ENCODE measurements around the gene JAZF1. TPM values are rescaled to one million over a fixed set of nuclear protein-coding genes. Genes with fewer than 3 reads are reported as not detected.

Gene JAZF1
- total and polyA plus RNA-seq, 10 of the 15 experiments (the other 5 are each of a cell fraction or from before 2014, with no cell fraction given) = 0.04 to 0.82 (median 0.15) TPM; not detected in 3

DNA sequence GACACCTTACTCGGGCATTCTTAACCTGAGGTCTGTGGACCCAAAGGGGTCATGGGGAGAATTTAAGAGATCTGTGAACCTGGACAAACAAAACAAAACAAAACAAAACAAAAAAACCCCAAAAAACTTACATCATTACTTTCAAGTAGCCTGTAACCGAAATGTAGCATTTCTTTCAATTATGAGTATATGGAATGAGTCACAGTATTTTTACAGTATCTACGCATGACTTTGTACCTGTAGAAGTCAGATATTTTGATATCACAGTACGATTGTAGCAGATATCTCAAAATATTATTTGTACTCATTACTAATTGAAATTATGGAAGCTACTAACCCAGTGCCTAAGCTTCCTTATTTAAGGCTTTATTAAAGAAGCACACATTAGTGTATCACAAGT, 210.2 kb downstream of the JAZF1 start (continued):
- no peak for TF ChIP-seq NR2F1 (conservative IDR thresholded peaks at IDR 0.05)
- no peak for TF ChIP-seq ATF7 (IDR thresholded peaks at IDR 0.05; ENCODE audit: low read depth)
- no peak for TF ChIP-seq BHLHE40 (IDR thresholded peaks at IDR 0.05; ENCODE audit: borderline replicate concordance in 1 of 2, low read depth in 2 of 2, low read length in 1 of 2)

GRCh38 chr7:27969346-27969745, 211.2 kb downstream of the JAZF1 start:
- H3K27me3 ChIP-seq (replicated peaks in 1 of 2; ENCODE audit: control insufficient read depth in 2 of 2, insufficient read depth in 2 of 2, low read length in 1 of 2) = no peaks in the 10 kb centered on the region
- H3K9ac ChIP-seq (ENCODE audit: control insufficient read depth, insufficient read depth, low read length) = no peak overlapping the region
- H3K27ac ChIP-seq (ENCODE audit: control insufficient read depth, insufficient read depth) = no peak overlapping the region
- H3K9me3 ChIP-seq (replicated peaks; ENCODE audit: control insufficient read depth, insufficient read depth, low read length) = no peaks in the 10 kb centered on the region
- no peak for TF ChIP-seq BHLHE40 (IDR thresholded peaks at IDR 0.05; ENCODE audit: borderline replicate concordance in 1 of 2, low read depth in 2 of 2, low read length in 1 of 2)
- RAD21 ChIA-PET (ENCODE audit: unreplicated experiment) = no interaction called here
- 48% methylated on average over 6 of the region's 6 CpGs for WGBS (ENCODE audit: insufficient coverage, insufficient replicate concordance, low lambda C conversion rate, missing lambda C conversion rate)
- H3K36me3 ChIP-seq (ENCODE audit: control insufficient read depth in 2 of 2, insufficient read depth in 2 of 2, low read length in 1 of 2) = no peaks in the 10 kb centered on the region
- DNase-seq (ENCODE audit: low read depth, low spot score) (no peak), ATAC-seq (no peak), FAIRE-seq (no peak)
- no peak overlapping the region for H3K4me2 ChIP-seq (ENCODE audit: control insufficient read depth, insufficient read depth)
- in situ Hi-C loops (cut with MboI) = no loop called here
- intact Hi-C loops (cut with micrococcal nuclease; ENCODE audit: unreplicated experiment) = no loop called here
- POLR2A ChIA-PET = no interaction called here
- SMC1A ChIA-PET (ENCODE audit: uncharacterized antibody, unreplicated experiment) = no interaction called here
- no peak overlapping the region for H3K4me3 ChIP-seq
- H3K79me2 ChIP-seq (ENCODE audit: control insufficient read depth, insufficient read depth, low read length) = no peaks in the 10 kb centered on the region
- no peaks in the 10 kb centered on the region for H3K4me1 ChIP-seq (ENCODE audit: control insufficient read depth, insufficient read depth, low read length)
- H4K20me1 ChIP-seq (ENCODE audit: control insufficient read depth, insufficient read depth) = no peaks in the 10 kb centered on the region
- H2AFZ ChIP-seq (ENCODE audit: control insufficient read depth, low read depth, low read length) = no peak overlapping the region
- CTCF ChIA-PET = interaction anchor here (1.2 kb wide), 1 partner anchor 195 kb away, joined by 4 read pairs; no protein-coding TSS in a partner anchor
- BruUV-seq (replicated peaks) = no TSS peak

DNA sequence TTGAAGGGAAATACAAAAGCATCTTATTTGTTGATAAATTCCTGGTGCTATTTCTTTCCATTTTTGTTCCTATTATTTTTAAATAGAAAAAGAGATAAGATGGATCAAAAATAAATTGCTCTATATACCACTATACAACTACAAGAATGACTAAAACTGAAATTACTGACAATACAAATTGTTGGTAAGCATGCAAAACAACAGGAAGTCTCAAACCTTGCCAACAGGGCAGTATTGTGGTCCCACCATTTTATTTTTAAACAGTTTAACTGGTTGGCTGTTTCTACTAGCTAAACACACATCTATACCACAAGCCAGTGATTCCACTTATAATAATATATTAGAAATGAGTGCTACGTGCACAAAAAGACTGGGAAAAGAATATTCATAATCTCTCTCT, 213.0 kb downstream of the JAZF1 start:
- BruUV-seq (replicated peaks) = no TSS peak
- RAD21 ChIA-PET (ENCODE audit: unreplicated experiment) = no interaction called here
- no peak overlapping the region for H3K9ac ChIP-seq (ENCODE audit: control insufficient read depth, insufficient read depth, low read length)

More for the DNA sequence above, 213.0 kb downstream of the JAZF1 start:
- no peaks in the 10 kb centered on the region for H4K20me1 ChIP-seq (ENCODE audit: control insufficient read depth, insufficient read depth)
- no peaks in the 10 kb centered on the region for H3K27me3 ChIP-seq (replicated peaks in 1 of 2; ENCODE audit: control insufficient read depth in 2 of 2, insufficient read depth in 2 of 2, low read length in 1 of 2)
- POLR2A ChIA-PET = no interaction called here
- no peak overlapping the region for H3K4me2 ChIP-seq (ENCODE audit: control insufficient read depth, insufficient read depth)
- DNase-seq (ENCODE audit: low read depth, low spot score) (peak; percentile 8), ATAC-seq (peak; percentile 21; the same call in 1 of the 3 replicates), FAIRE-seq (no peak)
- TF ChIP-seq RAD21 (IDR thresholded peaks at IDR 0.05; ENCODE audit: insufficient read depth, low read depth, low read length) = no peak
- no peak for TF ChIP-seq TCF7 (IDR thresholded peaks at IDR 0.05; ENCODE audit: borderline replicate concordance)
- TF ChIP-seq CREB1 (IDR thresholded peaks at IDR 0.05; ENCODE audit: low read depth) = no peak
- TF ChIP-seq NR2C1 (IDR thresholded peaks at IDR 0.05) = no peak
- intact Hi-C loops (cut with micrococcal nuclease; ENCODE audit: unreplicated experiment) = no loop called here
- in situ Hi-C loops (cut with MboI) = no loop called here
- H3K9me3 ChIP-seq (replicated peaks; ENCODE audit: control insufficient read depth, insufficient read depth, low read length) = no peaks in the 10 kb centered on the region
- no peak overlapping the region for H3K4me3 ChIP-seq
- H3K36me3 ChIP-seq (ENCODE audit: control insufficient read depth in 2 of 2, insufficient read depth in 2 of 2, low read length in 1 of 2) = no peaks in the 10 kb centered on the region
- H2AFZ ChIP-seq (ENCODE audit: control insufficient read depth, low read depth, low read length) = no peak overlapping the region
- CTCF ChIA-PET = no interaction called here
- SMC1A ChIA-PET (ENCODE audit: uncharacterized antibody, unreplicated experiment) = no interaction called here
- no peak overlapping the region for H3K27ac ChIP-seq (ENCODE audit: control insufficient read depth, insufficient read depth)
- no peaks in the 10 kb centered on the region for H3K4me1 ChIP-seq (ENCODE audit: control insufficient read depth, insufficient read depth, low read length)
- WGBS (ENCODE audit: insufficient coverage, insufficient replicate concordance, low lambda C conversion rate, missing lambda C conversion rate) = 57% methylated on average over 1 of the region's 1 CpG
- no peaks in the 10 kb centered on the region for H3K79me2 ChIP-seq (ENCODE audit: control insufficient read depth, insufficient read depth, low read length)
